ENCODE data around the gene UNC13B.

GRCh38 chr9:35303567-35303966, 141.8 kb downstream of the UNC13B start:
- TF ChIP-seq CTCF (conservative IDR thresholded peaks at IDR 0.05; ENCODE audit: low read depth, low read length) (no peak), EZH2 (IDR thresholded peaks at IDR 0.05; ENCODE audit: low read length, unreplicated experiment) (no peak)
